ENCODE results near the gene GLDN. TPM values are rescaled to one million over a fixed set of nuclear protein-coding genes. Genes with fewer than 3 reads are reported as not detected.
"Not testable (repeated sequence)": the region's sequence is repeated elsewhere in the genome, so short reads cannot be mapped to it uniquely, and the experiment has no call there.

Gene GLDN
- total RNA-seq, 5 donors from 2014 or later (not counting 1 experiment from before 2014, with no cell fraction given): 0.18 TPM; not detected in 4

- H3K27me3 ChIP-seq (replicated peaks in 1 of 2; ENCODE audit: control insufficient read depth in 2 of 2, extremely low read depth in 1 of 2, insufficient read depth in 2 of 2, low read length in 1 of 2): peaks cover 0 to 5% of the 10 kb centered on the region in 2 experiments
- ATAC-seq (replicated peaks in 1 of 4) (no peak), DNase-seq (no peak)
- H3K36me3 ChIP-seq (ENCODE audit: control insufficient read depth in 2 of 2, extremely low read depth in 1 of 2, insufficient read depth in 1 of 2, low read length in 1 of 2): no peaks in the 10 kb centered on the region
- no peak overlapping the region for H3K27ac Mint-ChIP-seq
- H3K4me3 ChIP-seq (ENCODE audit: control insufficient read depth in 1 of 2, extremely low read depth in 1 of 2, low read length in 1 of 2): no peak overlapping the region
- POLR2A ChIA-PET: no interaction called here
- H3K27me3 Mint-ChIP-seq: peaks cover 0 to 5% of the 10 kb centered on the region in 2 donors
- CTCF ChIA-PET: no interaction called here
- no peaks in the 10 kb centered on the region for H3K36me3 Mint-ChIP-seq
- H3K9me3 Mint-ChIP-seq: no peaks in the 10 kb centered on the region
- no CpG with 5 or more reads among the region's 4 CpGs for WGBS (ENCODE audit: insufficient coverage)
- no peak overlapping the region for H3K27ac ChIP-seq (ENCODE audit: low read length)
- H3K4me1 ChIP-seq (ENCODE audit: control insufficient read depth in 1 of 2, extremely low read depth in 1 of 2, insufficient read depth in 2 of 2, low read length in 2 of 2): no peaks in the 10 kb centered on the region
- H3K4me1 Mint-ChIP-seq: no peaks in the 10 kb centered on the region
- no peaks in the 10 kb centered on the region for H3K9me3 ChIP-seq
- H3K4me3 Mint-ChIP-seq: no peak overlapping the region
Observed at GRCh38 chr15:51416129-51416528, 74.7 kb downstream of the GLDN start.

GRCh38 chr15:51423040-51423439 is 81.6 kb downstream of the GLDN start:
- H3K9me3 ChIP-seq; H3K4me3 ChIP-seq (ENCODE audit: control insufficient read depth in 1 of 2, extremely low read depth in 1 of 2, low read length in 1 of 2); H3K9me3 Mint-ChIP-seq; H3K4me1 Mint-ChIP-seq; H3K36me3 Mint-ChIP-seq; H3K27ac Mint-ChIP-seq; H3K4me3 Mint-ChIP-seq; ATAC-seq (replicated peaks in 1 of 4); DNase-seq; H3K27me3 Mint-ChIP-seq; H3K27ac ChIP-seq (ENCODE audit: low read length); CTCF ChIA-PET; H3K4me1 ChIP-seq (ENCODE audit: control insufficient read depth in 1 of 2, extremely low read depth in 1 of 2, insufficient read depth in 2 of 2, low read length in 2 of 2); H3K27me3 ChIP-seq (replicated peaks in 1 of 2; ENCODE audit: control insufficient read depth in 2 of 2, extremely low read depth in 1 of 2, insufficient read depth in 2 of 2, low read length in 1 of 2); H3K36me3 ChIP-seq (ENCODE audit: control insufficient read depth in 2 of 2, extremely low read depth in 1 of 2, insufficient read depth in 1 of 2, low read length in 1 of 2); POLR2A ChIA-PET: not testable (repeated sequence)
- WGBS (ENCODE audit: insufficient coverage): no CpG with 5 or more reads among the region's 16 CpGs

GRCh38 chr15:51424780-51425179 is 83.3 kb downstream of the GLDN start:
- H3K9me3 Mint-ChIP-seq: no peaks in the 10 kb centered on the region
- Histone ChIP-seq H3K36me3 (ENCODE audit: control insufficient read depth in 2 of 2, extremely low read depth in 1 of 2, insufficient read depth in 1 of 2, low read length in 1 of 2) (no peaks in the 10 kb centered on the region), H3K9me3 (no peaks in the 10 kb centered on the region), H3K4me1 (ENCODE audit: control insufficient read depth in 1 of 2, extremely low read depth in 1 of 2, insufficient read depth in 2 of 2, low read length in 2 of 2) (no peaks in the 10 kb centered on the region), H3K27ac (ENCODE audit: low read length) (no peak overlapping the region), H3K27me3 (replicated peaks in 1 of 2; ENCODE audit: control insufficient read depth in 2 of 2, extremely low read depth in 1 of 2, insufficient read depth in 2 of 2, low read length in 1 of 2) (no peaks in the 10 kb centered on the region), H3K4me3 (ENCODE audit: control insufficient read depth in 1 of 2, extremely low read depth in 1 of 2, low read length in 1 of 2) (no peak overlapping the region)
- no peak for ATAC-seq (replicated peaks in 1 of 4)
- no peak overlapping the region for H3K27ac Mint-ChIP-seq
- H3K27me3 Mint-ChIP-seq: peaks cover 4 to 5% of the 10 kb centered on the region in 2 donors
- WGBS (ENCODE audit: insufficient coverage): no CpG with 5 or more reads among the region's 1 CpG
- no peaks in the 10 kb centered on the region for H3K36me3 Mint-ChIP-seq
- ChIA-PET POLR2A (no interaction called here), CTCF (no interaction called here)
- no peaks in the 10 kb centered on the region for H3K4me1 Mint-ChIP-seq
- no peak for DNase-seq
- H3K4me3 Mint-ChIP-seq: no peak overlapping the region

- ChIA-PET CTCF (no interaction called here), POLR2A (no interaction called here)
- no CpG with 5 or more reads among the region's 1 CpG for WGBS (ENCODE audit: insufficient coverage)
- Histone ChIP-seq H3K9me3 (no peaks in the 10 kb centered on the region), H3K36me3 (ENCODE audit: control insufficient read depth in 2 of 2, extremely low read depth in 1 of 2, insufficient read depth in 1 of 2, low read length in 1 of 2) (no peaks in the 10 kb centered on the region), H3K4me1 (ENCODE audit: control insufficient read depth in 1 of 2, extremely low read depth in 1 of 2, insufficient read depth in 2 of 2, low read length in 2 of 2) (no peaks in the 10 kb centered on the region), H3K27ac (ENCODE audit: low read length) (no peak overlapping the region), H3K4me3 (ENCODE audit: control insufficient read depth in 1 of 2, extremely low read depth in 1 of 2, low read length in 1 of 2) (no peak overlapping the region), H3K27me3 (replicated peaks in 1 of 2; ENCODE audit: control insufficient read depth in 2 of 2, extremely low read depth in 1 of 2, insufficient read depth in 2 of 2, low read length in 1 of 2) (no peaks in the 10 kb centered on the region)
- H3K9me3 Mint-ChIP-seq: no peaks in the 10 kb centered on the region
- ATAC-seq (replicated peaks in 1 of 4) (no peak), DNase-seq (no peak)
- H3K27me3 Mint-ChIP-seq: peaks cover 4 to 5% of the 10 kb centered on the region in 2 donors
- no peaks in the 10 kb centered on the region for H3K36me3 Mint-ChIP-seq
- no peak overlapping the region for H3K4me3 Mint-ChIP-seq
- H3K27ac Mint-ChIP-seq: no peak overlapping the region
- no peaks in the 10 kb centered on the region for H3K4me1 Mint-ChIP-seq
Observed at GRCh38 chr15:51425517-51426040, 84.1 kb downstream of the GLDN start.

- Histone ChIP-seq H3K27me3 (replicated peaks in 1 of 2; ENCODE audit: control insufficient read depth in 2 of 2, extremely low read depth in 1 of 2, insufficient read depth in 2 of 2, low read length in 1 of 2) (peaks cover 0 to 16% of the 10 kb centered on the region in 2 experiments), H3K9me3 (no peaks in the 10 kb centered on the region), H3K36me3 (ENCODE audit: control insufficient read depth in 2 of 2, extremely low read depth in 1 of 2, insufficient read depth in 1 of 2, low read length in 1 of 2) (no peaks in the 10 kb centered on the region), H3K4me3 (ENCODE audit: control insufficient read depth in 1 of 2, extremely low read depth in 1 of 2, low read length in 1 of 2) (no peak overlapping the region), H3K27ac (ENCODE audit: low read length) (no peak overlapping the region), H3K4me1 (ENCODE audit: control insufficient read depth in 1 of 2, extremely low read depth in 1 of 2, insufficient read depth in 2 of 2, low read length in 2 of 2) (no peaks in the 10 kb centered on the region)
- ATAC-seq (replicated peaks in 1 of 4): no peak
- POLR2A ChIA-PET: no interaction called here
- Mint-ChIP-seq H3K27me3 (no peaks in the 10 kb centered on the region), H3K4me1 (no peaks in the 10 kb centered on the region), H3K27ac (no peak overlapping the region), H3K36me3 (no peaks in the 10 kb centered on the region), H3K9me3 (peaks cover 0 to 4% (median 0%) of the 10 kb centered on the region in 3 donors), H3K4me3 (no peak overlapping the region)
- DNase-seq: no peak
- WGBS (ENCODE audit: insufficient coverage): no CpG with 5 or more reads among the region's 2 CpGs
- CTCF ChIA-PET: no interaction called here
Observed at GRCh38 chr15:51438526-51438925, 97.1 kb downstream of the GLDN start.

GRCh38 chr15:51443282-51443914 is 101.9 kb downstream of the GLDN start:
- Mint-ChIP-seq H3K27me3 (peaks cover 0 to 3% of the 10 kb centered on the region in 2 donors), H3K9me3 (no peaks in the 10 kb centered on the region), H3K4me3 (no peak overlapping the region), H3K27ac (no peak overlapping the region), H3K36me3 (peaks cover 4% of the 10 kb centered on the region), H3K4me1 (no peaks in the 10 kb centered on the region)
- no peak overlapping the region for H3K27ac ChIP-seq (ENCODE audit: low read length)
- ChIA-PET POLR2A (no interaction called here), CTCF (no interaction called here)
- H3K9me3 ChIP-seq: no peaks in the 10 kb centered on the region
- ATAC-seq (replicated peaks in 1 of 4): no peak
- no peak overlapping the region for H3K4me3 ChIP-seq (ENCODE audit: control insufficient read depth in 1 of 2, extremely low read depth in 1 of 2, low read length in 1 of 2)
- no peak for DNase-seq
- WGBS (ENCODE audit: insufficient coverage): 85% methylated on average over 4 of the region's 4 CpGs
- H3K36me3 ChIP-seq (ENCODE audit: control insufficient read depth in 2 of 2, extremely low read depth in 1 of 2, insufficient read depth in 1 of 2, low read length in 1 of 2): no peaks in the 10 kb centered on the region
- no peaks in the 10 kb centered on the region for H3K4me1 ChIP-seq (ENCODE audit: control insufficient read depth in 1 of 2, extremely low read depth in 1 of 2, insufficient read depth in 2 of 2, low read length in 2 of 2)
- H3K27me3 ChIP-seq (replicated peaks in 1 of 2; ENCODE audit: control insufficient read depth in 2 of 2, extremely low read depth in 1 of 2, insufficient read depth in 2 of 2, low read length in 1 of 2): peaks cover 0 to 17% of the 10 kb centered on the region in 2 experiments

GRCh38 chr15:51444112-51444511 is 102.7 kb downstream of the GLDN start:
- Histone ChIP-seq H3K27me3 (replicated peaks in 1 of 2; ENCODE audit: control insufficient read depth in 2 of 2, extremely low read depth in 1 of 2, insufficient read depth in 2 of 2, low read length in 1 of 2) (peaks cover 0 to 17% of the 10 kb centered on the region in 2 experiments), H3K4me1 (ENCODE audit: control insufficient read depth in 1 of 2, extremely low read depth in 1 of 2, insufficient read depth in 2 of 2, low read length in 2 of 2) (no peaks in the 10 kb centered on the region), H3K27ac (ENCODE audit: low read length) (no peak overlapping the region), H3K36me3 (ENCODE audit: control insufficient read depth in 2 of 2, extremely low read depth in 1 of 2, insufficient read depth in 1 of 2, low read length in 1 of 2) (no peaks in the 10 kb centered on the region), H3K4me3 (ENCODE audit: control insufficient read depth in 1 of 2, extremely low read depth in 1 of 2, low read length in 1 of 2) (no peak overlapping the region), H3K9me3 (no peaks in the 10 kb centered on the region)
- Mint-ChIP-seq H3K27me3 (peaks cover 0 to 3% of the 10 kb centered on the region in 2 donors), H3K27ac (no peak overlapping the region), H3K4me1 (no peaks in the 10 kb centered on the region), H3K36me3 (peaks cover 5% of the 10 kb centered on the region), H3K4me3 (no peak overlapping the region), H3K9me3 (no peaks in the 10 kb centered on the region)
- ChIA-PET CTCF (no interaction called here), POLR2A (no interaction called here)
- ATAC-seq (replicated peaks in 1 of 4) (no peak), DNase-seq (no peak)
- no CpG with 5 or more reads among the region's 1 CpG for WGBS (ENCODE audit: insufficient coverage)
